IPS DF 19.7 (cell line): Measurements from ENCODE around the gene STARD10.

ENCODE experiments used
- DNase-seq: peaks from one replicate; pipeline ENCODE4 v3.0.0-alpha.2; 2013; ENCODE audit warnings: low read depth, low spot score

STARD10 gene

GRCh38 chr11:72763823-72764222, 30.0 kb downstream of the STARD10 start:
- DNase-seq = no peak

- DNase-seq = no peak
Measured at GRCh38 chr11:72762641-72763304, 31.1 kb downstream of the STARD10 start.

GRCh38 chr11:72760539-72761405, 33.1 kb downstream of the STARD10 start:
- no peak for DNase-seq

GRCh38 chr11:72759468-72759985, 34.3 kb downstream of the STARD10 start:
- no peak for DNase-seq

GRCh38 chr11:72758690-72759389, 35.0 kb downstream of the STARD10 start:
- DNase-seq = no peak

GRCh38 chr11:72758304-72758689, 35.5 kb downstream of the STARD10 start:
- no peak for DNase-seq

GRCh38 chr11:72755713-72756285, 38.0 kb downstream of the STARD10 start:
- no peak for DNase-seq

GRCh38 chr11:72754544-72755155, 39.2 kb downstream of the STARD10 start:
- DNase-seq = no peak

- DNase-seq = no peak
Measured at GRCh38 chr11:72754149-72754543, 39.7 kb downstream of the STARD10 start.

- no peak for DNase-seq
Measured at GRCh38 chr11:72753341-72754148, 40.3 kb downstream of the STARD10 start.

GRCh38 chr11:72752088-72752914, 41.5 kb downstream of the STARD10 start, which contains the start of gene ARAP1:
Gene ARAP1, minus strand, starts transcription at chr11:72752408. Its CDS starts 25,280 bp downstream, at chr11:72727128.
- no peak for DNase-seq

- no peak for DNase-seq
Measured at GRCh38 chr11:72751116-72752087, 42.4 kb downstream of the STARD10 start.

GRCh38 chr11:72750556-72751115, 43.2 kb downstream of the STARD10 start:
- no peak for DNase-seq

GRCh38 chr11:72750086-72750485, 43.8 kb downstream of the STARD10 start:
- DNase-seq = no peak

GRCh38 chr11:72747289-72747855, 46.5 kb downstream of the STARD10 start:
- no peak for DNase-seq

- DNase-seq = no peak
Measured at GRCh38 chr11:72746821-72747220, 47.0 kb downstream of the STARD10 start.

GRCh38 chr11:72745925-72746550, 47.8 kb downstream of the STARD10 start:
- no peak for DNase-seq
